GM18519 (cell line): ENCODE data around the gene ZNF362.
A peak's percentile ranks its signal among the peaks of the same experiment; 100 is the strongest.

ENCODE experiments used
- ATAC-seq: cut with Tn5 transposase; IDR thresholded peaks from one replicate; pipeline ENCODE4 v1.9.1; 2021; ENCODE audit warnings: mild to moderate bottlenecking, moderate library complexity; ENCODE audit not compliant: unreplicated experiment, low FRiP score

Gene ZNF362

DNA sequence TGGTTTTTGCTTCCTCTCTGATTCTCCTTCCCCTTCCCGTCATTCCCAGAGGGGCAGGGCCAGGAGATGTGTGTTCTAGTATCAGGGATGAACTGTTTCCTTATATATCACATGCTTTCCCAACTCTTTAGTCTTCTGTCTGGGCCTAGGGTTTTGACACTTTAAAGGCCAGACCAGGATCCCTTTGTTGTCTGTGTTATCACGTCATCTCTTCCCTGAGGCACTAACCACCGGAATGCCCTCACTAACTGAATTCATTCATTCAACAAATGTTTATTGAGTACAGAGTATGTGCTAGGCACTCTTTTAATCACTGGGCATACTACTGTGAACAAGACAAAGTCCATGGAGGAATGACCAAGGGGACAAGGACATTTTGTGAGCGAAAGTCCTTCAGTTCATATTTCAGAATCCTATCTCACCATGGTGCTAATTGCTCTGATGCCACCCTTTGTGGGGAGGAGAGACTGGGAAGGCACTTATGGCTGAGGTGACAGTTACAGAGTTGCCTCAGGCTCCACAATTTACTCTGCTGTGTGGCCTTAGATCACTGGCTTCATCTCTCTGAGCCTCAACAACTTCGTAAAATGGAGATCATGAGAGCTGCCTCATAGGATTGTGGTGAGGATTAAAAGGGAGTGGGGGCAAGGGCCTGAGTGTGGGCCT lies 12.0 kb upstream of the ZNF362 start:
- no peak for ATAC-seq

GRCh38 chr1:33244809-33245186 lies 11.5 kb upstream of the ZNF362 start:
- no peak for ATAC-seq

DNA sequence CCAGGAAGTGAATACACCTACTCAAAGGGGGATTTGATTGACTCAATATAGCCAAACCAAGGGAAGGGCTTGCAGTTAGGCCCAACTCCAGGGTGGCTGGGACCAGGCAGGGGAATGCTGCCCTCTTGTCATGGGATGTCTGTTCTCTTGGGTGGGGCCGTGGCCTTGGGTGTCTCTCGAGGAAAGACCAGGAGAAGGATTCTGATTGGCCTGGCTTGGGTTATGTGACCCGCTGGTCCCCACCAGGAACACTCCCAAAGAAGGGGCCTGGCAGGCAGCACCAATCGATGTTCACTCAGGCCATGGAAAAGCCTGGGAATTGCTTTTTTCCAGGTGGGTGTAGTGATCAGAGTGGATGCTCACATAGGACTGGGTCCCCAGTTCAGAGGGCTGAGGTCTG lies 10.1 kb upstream of the ZNF362 start:
- ATAC-seq, result no peak

DNA sequence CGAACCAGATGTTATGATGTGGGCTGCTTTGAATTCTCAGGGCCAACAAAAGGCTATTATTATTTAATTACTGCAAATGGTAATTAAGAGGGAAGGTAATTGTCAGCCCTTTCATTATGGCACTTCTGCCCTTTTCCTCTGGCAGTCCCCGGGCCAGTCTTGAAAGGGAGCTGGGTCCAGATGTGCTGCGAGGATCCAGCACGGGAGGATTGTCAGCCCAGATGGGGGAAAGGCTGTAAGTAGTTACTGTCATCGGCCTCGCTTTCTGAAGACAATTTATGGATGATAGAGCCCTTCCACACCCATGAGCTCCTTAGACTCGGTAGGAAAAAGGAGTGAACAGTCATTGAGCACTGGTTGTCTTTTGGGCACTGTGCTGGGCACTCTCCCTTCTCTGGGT lies 8.7 kb upstream of the ZNF362 start:
- no peak for ATAC-seq

GRCh38 chr1:33248244-33248643 lies 8.0 kb upstream of the ZNF362 start:
- no peak for ATAC-seq

GRCh38 chr1:33249422-33249821 lies 6.9 kb upstream of the ZNF362 start:
- ATAC-seq, result no peak

GRCh38 chr1:33250217-33250616 lies 6.1 kb upstream of the ZNF362 start:
- ATAC-seq, result no peak

GRCh38 chr1:33250724-33251123 lies 5.6 kb upstream of the ZNF362 start:
- ATAC-seq, result no peak

- no peak for ATAC-seq
Observed at GRCh38 chr1:33254491-33254890, 1.8 kb upstream of the ZNF362 start.

- peak; percentile 20 for ATAC-seq
Observed at GRCh38 chr1:33255347-33256220, 708 bp upstream of the ZNF362 start.

DNA sequence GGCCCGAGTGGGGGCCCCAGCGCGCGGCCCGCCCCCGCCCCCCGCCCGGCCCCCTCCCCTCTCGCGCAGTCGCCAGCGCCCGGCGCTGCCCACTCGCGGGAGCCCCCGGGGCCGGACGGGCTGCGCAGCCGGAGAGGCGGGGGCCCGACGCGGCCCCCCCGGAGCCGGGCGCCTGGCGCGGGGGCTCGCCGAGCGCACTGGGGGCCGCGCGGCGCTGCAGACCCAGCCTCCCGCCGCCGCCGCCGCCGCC lies 146 bp upstream of the ZNF362 start:
- no peak for ATAC-seq

DNA sequence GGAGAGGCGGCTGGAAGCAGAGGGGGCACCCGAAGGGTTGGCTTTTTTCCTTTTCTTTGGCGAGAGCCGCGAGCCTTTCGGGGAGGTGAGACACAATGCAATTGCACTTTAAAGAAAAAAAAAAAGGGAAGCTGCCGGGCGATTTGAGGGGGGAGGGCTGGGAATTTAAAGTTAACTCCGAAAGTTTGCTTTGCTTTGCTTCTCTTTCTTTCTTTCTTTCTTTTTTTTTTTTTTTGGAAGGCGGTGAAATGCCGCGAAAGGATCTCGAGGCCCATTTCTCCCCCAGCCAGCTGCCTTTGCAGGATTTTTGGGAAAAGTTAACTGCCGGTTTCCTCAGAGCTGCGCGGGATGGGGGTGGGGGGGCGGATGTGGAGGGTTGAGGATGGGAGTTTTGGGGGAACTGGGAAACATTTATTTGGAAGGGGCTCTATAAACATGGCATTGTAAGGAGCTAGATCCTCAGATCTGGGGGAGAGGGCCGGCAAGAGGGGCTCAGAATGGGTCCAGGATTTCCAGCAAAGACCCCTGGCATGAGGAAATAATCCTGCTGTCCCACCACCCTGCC lies 997 bp downstream of the ZNF362 start:
- no peak for ATAC-seq

DNA sequence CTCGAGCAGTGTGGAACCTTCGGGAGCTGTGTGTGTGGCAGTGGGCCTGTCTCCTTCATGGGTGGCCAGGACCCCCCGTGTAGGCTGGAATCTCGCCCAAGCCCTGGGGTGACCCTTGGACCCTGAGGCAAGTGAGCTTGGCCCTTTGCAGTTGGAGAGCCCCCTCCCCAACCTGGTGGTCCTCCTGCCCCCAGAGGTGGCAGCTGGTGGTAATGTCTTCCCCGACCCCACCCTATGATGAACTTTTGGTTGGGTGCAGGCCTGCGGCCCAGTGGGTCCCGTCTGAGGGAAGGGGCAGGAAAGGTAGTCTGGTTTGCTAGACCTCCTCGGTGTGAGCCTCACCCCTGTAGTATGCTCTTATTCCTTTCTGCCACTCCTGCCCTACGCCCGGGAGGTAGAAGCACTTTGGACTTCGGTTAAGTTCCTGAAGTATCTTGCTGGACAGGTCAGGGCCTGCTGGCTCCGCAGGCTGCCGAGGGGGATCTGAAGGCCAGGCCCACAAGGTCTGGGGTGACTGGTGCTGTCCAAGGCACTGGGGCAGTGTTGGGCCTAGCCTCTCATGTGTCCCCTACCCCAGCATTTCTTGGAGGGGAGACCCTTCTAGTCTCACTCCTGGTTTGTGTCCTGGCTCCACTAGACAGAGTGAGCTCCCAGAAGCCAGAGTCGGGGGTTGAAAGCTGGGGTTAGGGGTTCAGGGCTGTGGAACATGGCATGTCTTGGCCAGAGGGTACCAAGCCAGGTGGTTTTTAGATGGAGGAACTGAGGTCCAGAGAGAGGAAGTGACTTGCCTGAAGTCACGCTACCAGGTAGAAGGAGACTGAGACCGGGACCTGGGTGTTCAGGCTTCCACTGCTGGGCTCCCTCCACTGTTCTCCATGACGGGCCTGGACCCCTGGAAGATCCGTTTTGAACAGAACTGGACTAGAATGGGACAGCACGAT lies 1.8 kb downstream of the ZNF362 start:
- no peak for ATAC-seq

- no peak for ATAC-seq
Observed at GRCh38 chr1:33258788-33259274, 2.5 kb downstream of the ZNF362 start.

GRCh38 chr1:33259879-33260278 lies 3.6 kb downstream of the ZNF362 start:
- ATAC-seq, result no peak

DNA sequence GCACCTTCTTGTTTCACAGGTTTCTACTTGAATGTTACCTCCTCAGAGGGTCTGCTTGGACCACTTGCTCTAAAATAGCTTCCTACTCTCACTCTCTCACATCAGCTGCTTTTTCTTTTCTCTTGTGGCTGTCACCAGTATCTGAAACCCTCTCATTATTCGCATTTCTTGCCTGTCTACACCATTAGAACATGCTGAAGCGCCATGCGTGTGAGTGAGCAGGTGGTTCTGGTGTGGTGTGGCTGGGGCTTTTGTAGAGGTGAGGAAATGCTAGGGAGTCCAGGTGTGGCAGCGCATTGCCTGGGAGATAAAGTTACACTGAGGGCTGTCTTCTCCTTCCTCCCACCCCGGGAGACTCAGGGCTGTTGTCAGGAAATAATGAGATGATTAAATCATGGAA lies 4.1 kb downstream of the ZNF362 start:
- ATAC-seq, result no peak

GRCh38 chr1:33261344-33261743 lies 5.1 kb downstream of the ZNF362 start:
- ATAC-seq, result no peak

GRCh38 chr1:33263890-33264504 lies 7.7 kb downstream of the ZNF362 start:
- no peak for ATAC-seq

GRCh38 chr1:33265780-33266605 lies 9.7 kb downstream of the ZNF362 start:
- no peak for ATAC-seq
